ENCODE data around the gene ZSCAN30. TPM values are rescaled to one million over a fixed set of nuclear protein-coding genes. Genes with fewer than 3 reads are reported as not detected.

Gene ZSCAN30
- total RNA-seq, 4 donors from 2014 or later: 5.5 to 18.1 (median 8.0) TPM

DNA sequence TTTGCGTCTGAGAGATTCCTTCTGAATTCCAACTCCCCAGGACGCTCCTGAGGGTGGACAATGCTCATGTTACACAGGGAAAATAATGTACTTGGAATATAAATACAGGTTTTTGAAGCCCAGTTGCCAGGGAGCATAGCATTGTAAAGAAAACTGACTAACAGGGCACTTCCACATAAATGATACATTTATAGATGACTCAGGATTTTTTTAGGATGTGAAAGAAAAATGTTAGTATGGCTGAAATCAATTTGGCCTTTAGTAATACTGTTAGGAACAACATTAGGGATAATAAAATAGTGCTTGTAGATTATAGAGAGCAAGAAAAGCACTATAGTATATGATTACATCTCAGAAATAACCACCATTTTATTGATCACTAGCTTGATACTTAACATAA, 25.6 kb downstream of the ZSCAN30 start:
- no peak for DNase-seq (ENCODE audit: low spot score in 2 of 2)
- 89 to 90% methylated on average over 2 of the region's 2 CpGs for WGBS, 2 donors
- intact Hi-C loops (cut with DNase I; ENCODE audit: low total_unique reads): no loop called here
- H3K4me3 ChIP-seq (ENCODE audit: low read depth, poor library complexity, severe bottlenecking): no peak overlapping the region
- no peak for TF ChIP-seq POLR2A (IDR thresholded peaks at IDR 0.05)
- TF ChIP-seq, protein P1, sequence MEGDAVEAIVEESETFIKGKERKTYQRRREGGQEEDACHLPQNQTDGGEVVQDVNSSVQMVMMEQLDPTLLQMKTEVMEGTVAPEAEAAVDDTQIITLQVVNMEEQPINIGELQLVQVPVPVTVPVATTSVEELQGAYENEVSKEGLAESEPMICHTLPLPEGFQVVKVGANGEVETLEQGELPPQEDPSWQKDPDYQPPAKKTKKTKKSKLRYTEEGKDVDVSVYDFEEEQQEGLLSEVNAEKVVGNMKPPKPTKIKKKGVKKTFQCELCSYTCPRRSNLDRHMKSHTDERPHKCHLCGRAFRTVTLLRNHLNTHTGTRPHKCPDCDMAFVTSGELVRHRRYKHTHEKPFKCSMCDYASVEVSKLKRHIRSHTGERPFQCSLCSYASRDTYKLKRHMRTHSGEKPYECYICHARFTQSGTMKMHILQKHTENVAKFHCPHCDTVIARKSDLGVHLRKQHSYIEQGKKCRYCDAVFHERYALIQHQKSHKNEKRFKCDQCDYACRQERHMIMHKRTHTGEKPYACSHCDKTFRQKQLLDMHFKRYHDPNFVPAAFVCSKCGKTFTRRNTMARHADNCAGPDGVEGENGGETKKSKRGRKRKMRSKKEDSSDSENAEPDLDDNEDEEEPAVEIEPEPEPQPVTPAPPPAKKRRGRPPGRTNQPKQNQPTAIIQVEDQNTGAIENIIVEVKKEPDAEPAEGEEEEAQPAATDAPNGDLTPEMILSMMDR (IDR thresholded peaks at IDR 0.05): no peak

DNA sequence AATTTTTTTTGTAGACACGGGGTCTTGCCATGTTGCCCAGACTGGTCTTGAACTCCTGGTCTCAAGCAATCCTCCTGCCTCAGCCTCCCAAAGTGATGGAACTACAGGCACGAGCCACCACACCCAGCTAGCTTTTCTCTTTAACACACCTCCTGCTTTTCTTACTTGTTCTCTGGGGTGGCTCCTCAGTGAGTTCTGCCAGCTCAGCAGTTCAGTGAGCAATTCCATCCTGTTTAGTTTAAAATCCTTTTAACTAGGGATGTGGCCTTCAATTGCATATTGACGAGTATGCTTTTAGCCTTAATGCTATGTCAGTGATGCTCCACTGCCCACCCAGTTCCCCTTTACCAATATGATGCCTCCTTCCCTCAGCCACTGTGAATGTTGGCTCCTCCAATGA, 33.1 kb downstream of the ZSCAN30 start:
- TF ChIP-seq, protein P1 (IDR thresholded peaks at IDR 0.05): no peak
- TF ChIP-seq POLR2A (IDR thresholded peaks at IDR 0.05): no peak
- intact Hi-C loops (cut with DNase I; ENCODE audit: low total_unique reads): no loop called here
- no peak overlapping the region for H3K4me3 ChIP-seq (ENCODE audit: low read depth, poor library complexity, severe bottlenecking)
- WGBS, 2 donors: 97 to 99% methylated on average over 3 of the region's 3 CpGs
- no peak for DNase-seq (ENCODE audit: low spot score in 2 of 2)

DNA sequence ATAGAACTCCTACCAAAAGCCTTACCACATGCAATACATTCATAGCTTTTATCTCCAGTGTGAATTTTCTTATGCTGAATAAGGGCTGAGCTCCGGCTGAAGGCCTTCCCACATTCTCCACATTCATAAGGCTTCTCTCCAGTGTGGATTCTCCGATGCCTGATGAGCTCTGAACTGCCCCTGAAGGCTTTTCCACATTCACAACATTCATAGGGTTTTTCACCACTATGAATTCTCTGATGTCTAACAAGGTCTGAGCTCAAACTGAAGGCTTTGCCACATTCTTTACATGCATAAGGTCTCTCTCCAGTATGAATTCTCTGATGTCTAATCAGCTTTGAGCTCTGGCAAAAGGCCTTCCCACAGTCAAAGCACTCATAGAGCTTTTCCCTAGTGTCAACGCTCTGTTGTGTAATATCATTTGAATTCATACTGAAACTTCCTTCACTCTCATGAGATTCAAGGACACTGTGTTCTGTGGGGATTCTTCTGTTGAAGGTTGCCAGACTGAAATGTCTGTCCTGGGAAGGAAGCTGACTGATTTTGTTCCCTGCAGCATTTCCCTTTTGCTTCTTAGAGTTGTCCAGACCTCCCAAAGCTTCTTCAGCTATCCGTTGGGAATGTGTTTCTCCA, 36.3 kb downstream of the ZSCAN30 start:
- intact Hi-C loops (cut with DNase I; ENCODE audit: low total_unique reads): no loop called here
- H3K4me3 ChIP-seq (ENCODE audit: low read depth, poor library complexity, severe bottlenecking): no peak overlapping the region
- 87 to 93% methylated on average over 4 of the region's 4 CpGs for WGBS, 2 donors
- DNase-seq (ENCODE audit: low spot score in 2 of 2): no peak
- TF ChIP-seq, protein P1 (IDR thresholded peaks at IDR 0.05): no peak
- TF ChIP-seq POLR2A (IDR thresholded peaks at IDR 0.05): no peak

DNA sequence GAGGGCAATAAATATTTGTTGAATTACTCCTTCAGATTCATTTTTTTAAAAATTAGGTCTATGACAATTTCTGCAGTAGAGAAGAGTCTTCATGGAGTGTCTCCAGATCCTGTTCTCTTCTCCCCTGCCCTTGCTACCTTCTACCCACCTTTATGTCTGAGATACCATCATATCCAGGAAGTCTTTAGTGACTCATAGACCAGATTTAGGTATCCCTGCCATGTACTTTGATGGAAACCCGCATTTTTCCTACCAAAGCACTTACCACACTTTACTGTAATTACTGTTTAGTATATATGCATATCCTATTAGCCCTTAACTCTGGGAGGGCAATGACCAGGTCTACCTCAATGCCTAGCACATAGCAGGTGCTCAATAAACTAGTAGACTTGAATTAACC, 37.6 kb downstream of the ZSCAN30 start:
- intact Hi-C loops (cut with DNase I; ENCODE audit: low total_unique reads): no loop called here
- TF ChIP-seq, protein P1 (IDR thresholded peaks at IDR 0.05): no peak
- TF ChIP-seq POLR2A (IDR thresholded peaks at IDR 0.05): no peak
- no peak for DNase-seq (ENCODE audit: low spot score in 2 of 2)
- WGBS, 2 donors: 100% methylated on average over 1 of the region's 1 CpG
- no peak overlapping the region for H3K4me3 ChIP-seq (ENCODE audit: low read depth, poor library complexity, severe bottlenecking)

DNA sequence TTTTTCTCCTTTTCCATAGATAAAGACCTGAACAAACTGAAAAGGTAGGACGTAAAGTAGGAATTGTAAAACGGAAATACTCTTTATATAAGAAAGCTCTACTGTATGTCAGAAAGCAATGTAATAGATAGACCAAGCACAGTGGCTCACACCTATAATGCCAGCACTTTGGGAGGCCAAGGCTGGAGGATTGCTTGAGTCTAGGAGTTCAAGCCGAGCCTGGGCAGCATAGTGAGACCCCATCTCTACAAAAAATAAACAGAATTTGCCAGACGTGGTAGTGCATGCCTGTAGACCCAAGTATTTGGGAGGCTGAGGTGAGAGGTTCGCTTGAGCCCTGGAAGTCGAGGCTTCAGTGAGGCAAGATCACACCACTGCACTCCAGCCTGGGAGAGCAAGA, 41.6 kb downstream of the ZSCAN30 start:
- no peak overlapping the region for H3K4me3 ChIP-seq (ENCODE audit: low read depth, poor library complexity, severe bottlenecking)
- no peak for DNase-seq (ENCODE audit: low spot score in 2 of 2)
- WGBS, 2 donors: 95 to 98% methylated on average over 6 of the region's 6 CpGs
- no peak for TF ChIP-seq POLR2A (IDR thresholded peaks at IDR 0.05)
- TF ChIP-seq, protein P1 (IDR thresholded peaks at IDR 0.05): no peak
- intact Hi-C loops (cut with DNase I; ENCODE audit: low total_unique reads): loop anchor here (10.0 kb wide), 1 partner anchor 96 kb away; the partner anchor contains the start of gene ZNF24
